H9 (cell line): ENCODE measurements around the gene STRA6. TPM values are rescaled to one million over a fixed set of nuclear protein-coding genes. Genes with fewer than 3 reads are reported as not detected.

ENCODE experiments used
- DNase-seq: peaks from one replicate; pipeline ENCODE4 v3.0.0-alpha.2; 2017
- H2AFZ ChIP-seq: one replicate; pipeline ENCODE4 v1.6.1; 2013; ENCODE audit warnings: mild to moderate bottlenecking, low read length, control low read depth, moderate library complexity
- H2AK5ac ChIP-seq: 2 replicates; pipeline ENCODE4 v1.6.1; 2013; ENCODE audit warnings: low read length, control low read depth, mixed read lengths; ENCODE audit not compliant: insufficient read length
- H2BK120ac ChIP-seq: one replicate; pipeline ENCODE4 v1.6.1; 2013; ENCODE audit warnings: low read depth, mild to moderate bottlenecking, low read length, control low read depth, inconsistent platforms; ENCODE audit not compliant: poor library complexity, severe bottlenecking
- H2BK12ac ChIP-seq: 2 replicates; pipeline ENCODE4 v1.6.1; 2013; ENCODE audit warnings: low read length, control low read depth, mixed read lengths, low read depth; ENCODE audit not compliant: insufficient read length
- H2BK15ac ChIP-seq: 2 replicates; pipeline ENCODE4 v1.6.1; 2013; ENCODE audit warnings: low read depth, low read length, control low read depth
- H2BK20ac ChIP-seq: one replicate; pipeline ENCODE4 v1.6.1; 2013; ENCODE audit warnings: low read depth, mild to moderate bottlenecking, low read length, control low read depth, inconsistent platforms; ENCODE audit not compliant: poor library complexity, severe bottlenecking
- H2BK5ac ChIP-seq: 2 replicates; pipeline ENCODE4 v1.6.1; 2013; ENCODE audit warnings: low read length, control low read depth, mixed read lengths; ENCODE audit not compliant: insufficient read length
- H3K14ac ChIP-seq: 2 replicates; pipeline ENCODE4 v1.6.1; 2013; ENCODE audit warnings: low read length, control low read depth; ENCODE audit not compliant: insufficient read depth
- H3K18ac ChIP-seq: 2 replicates; pipeline ENCODE4 v1.6.1; 2013; ENCODE audit warnings: low read depth, mild to moderate bottlenecking, mixed read lengths, low read length, control low read depth; ENCODE audit not compliant: insufficient read length
- H3K23ac ChIP-seq: 2 replicates; pipeline ENCODE4 v1.6.1; 2013; ENCODE audit warnings: low read length, control low read depth, mixed read lengths, low read depth; ENCODE audit not compliant: insufficient read length
- H3K23me2 ChIP-seq: 2 replicates; pipeline ENCODE4 v1.6.1; 2013; ENCODE audit warnings: low read depth, mild to moderate bottlenecking, mixed read lengths, low read length, control low read depth; ENCODE audit not compliant: insufficient read length, poor library complexity, severe bottlenecking
- H3K27ac ChIP-seq: 2 replicates; pipeline ENCODE4 v1.5.1; 2013; ENCODE audit warnings: low read length, control low read depth, mixed read lengths, low read depth; ENCODE audit not compliant: insufficient read length
- H3K27me3 ChIP-seq: 2 replicates; pipeline ENCODE4 v1.6.1; 2013; ENCODE audit warnings: low read length, control low read depth, inconsistent platforms; ENCODE audit not compliant: insufficient read depth
- H3K4ac ChIP-seq: 2 replicates; pipeline ENCODE4 v1.6.1; 2013; ENCODE audit warnings: low read depth, mild to moderate bottlenecking, control low read depth, inconsistent platforms, low read length, moderate library complexity
- H3K4me1 ChIP-seq: 2 replicates; pipeline ENCODE4 v1.6.1; 2013; ENCODE audit warnings: low read length, control low read depth, inconsistent platforms; ENCODE audit not compliant: insufficient read depth
- H3K4me2 ChIP-seq: 2 replicates; pipeline ENCODE4 v1.6.1; 2013; ENCODE audit warnings: low read length, control low read depth, mixed read lengths; ENCODE audit not compliant: insufficient read length, insufficient read depth
- H3K56ac ChIP-seq: 2 replicates; pipeline ENCODE4 v1.6.1; 2013; ENCODE audit warnings: low read depth, mild to moderate bottlenecking, mixed read lengths, low read length, control low read depth; ENCODE audit not compliant: insufficient read length
- H3K79me1 ChIP-seq: 2 replicates; pipeline ENCODE4 v1.6.1; 2013; ENCODE audit warnings: low read depth, mild to moderate bottlenecking, moderate library complexity, low read length, control low read depth, inconsistent platforms; ENCODE audit not compliant: insufficient read depth, poor library complexity, severe bottlenecking
- H3K79me2 ChIP-seq: 2 replicates; pipeline ENCODE4 v1.6.1; 2013; ENCODE audit warnings: low read length, control low read depth, inconsistent platforms; ENCODE audit not compliant: insufficient read depth
- H3K9ac ChIP-seq: 2 replicates; pipeline ENCODE4 v1.6.1; 2013; ENCODE audit warnings: low read length, control low read depth, mixed read lengths; ENCODE audit not compliant: insufficient read length; ENCODE audit errors: extremely low read depth
- H3K9me3 ChIP-seq: one replicate; pipeline ENCODE4 v1.6.1; 2013; ENCODE audit warnings: low read depth, low read length, inconsistent platforms; ENCODE audit not compliant: control insufficient read depth
- H3T11ph ChIP-seq: one replicate; pipeline ENCODE4 v1.6.1; 2013; ENCODE audit warnings: mild to moderate bottlenecking, low read length, control low read depth, inconsistent platforms
- H4K20me1 ChIP-seq: one replicate; pipeline ENCODE4 v1.6.1; 2013; ENCODE audit not compliant: control insufficient read depth, insufficient read length, insufficient read depth
- H4K5ac ChIP-seq: 2 replicates; pipeline ENCODE4 v1.6.1; 2013; ENCODE audit warnings: low read depth, mild to moderate bottlenecking, mixed read lengths, low read length, control low read depth; ENCODE audit not compliant: insufficient read length
- H4K8ac ChIP-seq: replicated peaks from 2 replicates; pipeline ENCODE4 v1.6.1; 2013; ENCODE audit warnings: low read length, control low read depth, mixed read lengths, low read depth; ENCODE audit not compliant: insufficient read length
- H4K91ac ChIP-seq: 2 replicates; pipeline ENCODE4 v1.6.1; 2013; ENCODE audit warnings: low read depth, mild to moderate bottlenecking, moderate library complexity, mixed read lengths, low read length, control low read depth; ENCODE audit not compliant: insufficient read length
- H3K27ac Mint-ChIP-seq, 3 experiments: 2 replicates in 2 of 3; 3 replicates in 1 of 3; pipeline ENCODE4 v1.8.0; 2020 to 2021; ENCODE audit warnings: mixed read lengths in 3 of 3, mild to moderate bottlenecking in 1 of 3, moderate library complexity in 1 of 3
- H3K27me3 Mint-ChIP-seq: 2 replicates; pipeline ENCODE4 v1.8.0; 2021; ENCODE audit warnings: low read depth, mild to moderate bottlenecking, moderate library complexity, mixed read lengths
- H3K36me3 Mint-ChIP-seq, 3 experiments: 2 replicates in 2 of 3; 3 replicates in 1 of 3; pipeline ENCODE4 v1.8.0; 2020 to 2021; ENCODE audit warnings: low read depth in 3 of 3, mixed read lengths in 3 of 3; ENCODE audit not compliant: insufficient read depth in 1 of 3
- H3K4me1 Mint-ChIP-seq, 2 experiments: 2 replicates each; pipeline ENCODE4 v1.8.0; 2020; ENCODE audit warnings: mixed read lengths in 2 of 2
- H3K4me3 Mint-ChIP-seq, 2 experiments: 2 replicates in 1 of 2; 3 replicates in 1 of 2; pipeline ENCODE4 v1.8.0; 2020 to 2021; ENCODE audit warnings: mild to moderate bottlenecking in 2 of 2, mixed read lengths in 2 of 2, moderate library complexity in 1 of 2
- H3K9me3 Mint-ChIP-seq, 2 experiments: 2 replicates in 1 of 2; 3 replicates in 1 of 2; pipeline ENCODE4 v1.8.0; 2020; ENCODE audit warnings: mild to moderate bottlenecking in 2 of 2, mixed read lengths in 2 of 2, moderate library complexity in 1 of 2
- CTCF ChIP-seq: fragments of 200-600 bp; sonication (generic); conservative IDR thresholded peaks from 3 replicates; pipeline ENCODE4 v1.8.0; 2021; ENCODE audit warnings: antibody characterized with exemption, mild to moderate bottlenecking
- WGBS: extraction: QIAGEN DNeasy Blood & Tissue Kit; methylation state at CpG from one replicate; pipeline ENCODE4 v1.1.7; 2013; ENCODE audit warnings: missing lambda C conversion rate, low lambda C conversion rate, mixed read lengths; ENCODE audit not compliant: insufficient read length; ENCODE audit errors: extremely low coverage; 5-methylcytosine and 5-hydroxymethylcytosine counted together
- total RNA-seq: library from RNA; stranded (reverse); gene quantifications from 2 replicates; pipeline ENCODE4 v1.2.1, GENCODE V29; 2021

STRA6 gene
- total RNA-seq, 1 experiment from 2014 or later: 12.8 TPM

GRCh38 chr15:74157868-74158827 lies 44.4 kb downstream of the STRA6 start:
- H2BK15ac ChIP-seq: no peak overlapping the region
- H3K4me1 Mint-ChIP-seq: peaks cover 4% of the 10 kb centered on the region in 2 experiments; a peak in 3 of 4 replicates
- H3K27me3 ChIP-seq: no peaks in the 10 kb centered on the region
- no peak overlapping the region for H3K23ac ChIP-seq
- no peaks in the 10 kb centered on the region for H3K9me3 ChIP-seq
- no peak overlapping the region for H3K27ac Mint-ChIP-seq
- no peak overlapping the region for H3K14ac ChIP-seq
- no peaks in the 10 kb centered on the region for H3K9me3 Mint-ChIP-seq
- H3K9ac ChIP-seq: no peak overlapping the region
- H4K8ac ChIP-seq: no peak overlapping the region
- H4K5ac ChIP-seq: no peak overlapping the region
- H3K23me2 ChIP-seq: no peaks in the 10 kb centered on the region
- peaks cover 21% of the 10 kb centered on the region for H3K27me3 Mint-ChIP-seq
- WGBS: no CpG with 5 or more reads among the region's 9 CpGs
- H3K4ac ChIP-seq: no peak overlapping the region
- H3K4me1 ChIP-seq: peaks cover 2% of the 10 kb centered on the region
- no peak overlapping the region for H2AK5ac ChIP-seq
- no peak overlapping the region for H2BK5ac ChIP-seq
- no peak overlapping the region for H3K4me2 ChIP-seq
- H3K79me2 ChIP-seq: no peaks in the 10 kb centered on the region
- no peak overlapping the region for H2AFZ ChIP-seq
- H3K4me3 Mint-ChIP-seq: no peak overlapping the region
- no peak overlapping the region for H3K27ac ChIP-seq
- no peak for TF ChIP-seq CTCF
- no peak for DNase-seq
- H3K18ac ChIP-seq: no peak overlapping the region
- H3K36me3 Mint-ChIP-seq: no peaks in the 10 kb centered on the region
- H2BK12ac ChIP-seq: no peak overlapping the region
- no peak overlapping the region for H3T11ph ChIP-seq
- no peak overlapping the region for H3K56ac ChIP-seq
- H4K91ac ChIP-seq: no peak overlapping the region
- no peaks in the 10 kb centered on the region for H3K79me1 ChIP-seq
- no peaks in the 10 kb centered on the region for H4K20me1 ChIP-seq
- H2BK120ac ChIP-seq: no peak overlapping the region
- H2BK20ac ChIP-seq: no peak overlapping the region
